K562 (cell line): ENCODE data around the gene REEP2. TPM values are rescaled to one million over a fixed set of nuclear protein-coding genes. Genes with fewer than 3 reads are reported as not detected.

Experiments
- ARHGAP35 ChIP-seq: fragments of 450-650 bp; IDR thresholded peaks from 2 replicates; pipeline ENCODE4 v1.6.1; 2018; ENCODE audit not compliant: partially characterized antibody
- CAMTA2 ChIP-seq: fragments of 250-450 bp; sonication (Bioruptor Pico); conservative IDR thresholded peaks from 2 replicates; pipeline ENCODE4 v1.5.1; 2022
- CBX1 ChIP-seq: sonication (generic); IDR thresholded peaks from 2 replicates; pipeline ENCODE4 v1.6.1; 2016; ENCODE audit warnings: antibody characterized with exemption, low read depth, mild to moderate bottlenecking
- FOXJ2 ChIP-seq: fragments of 200-800 bp; sonication (Bioruptor generic); IDR thresholded peaks from 2 replicates; pipeline ENCODE4 v1.6.1; 2016; ENCODE audit warnings: missing genetic modification characterization, missing compliant biosample characterization
- FOXM1 ChIP-seq, 2 experiments: fragments of 450-650 bp in 1 of 2; sonication (generic) in 1 of 2; formaldehyde crosslinking in 1 of 2; IDR thresholded peaks; 2 replicates each; pipeline versions ENCODE4 v1.6.1 to v1.9.0; 2017 to 2022; ENCODE audit warnings: low read depth in 2 of 2, mild to moderate bottlenecking in 2 of 2, missing genetic modification reagents in 1 of 2, moderate library complexity in 1 of 2
- GTF2E2 ChIP-seq: fragments of 200-800 bp; sonication (Bioruptor generic); IDR thresholded peaks from 2 replicates; pipeline ENCODE4 v1.6.1; 2016; ENCODE audit warnings: missing genetic modification characterization, missing compliant biosample characterization
- NFIC ChIP-seq: fragments of 450-650 bp; IDR thresholded peaks from 2 replicates; pipeline ENCODE4 v1.6.1; 2017; ENCODE audit warnings: mild to moderate bottlenecking, inconsistent platforms
- PCBP1 ChIP-seq: fragments of 200-400 bp; formaldehyde crosslinking; IDR thresholded peaks from 2 replicates; pipeline ENCODE4 v1.6.1; 2018; ENCODE audit warnings: mild to moderate bottlenecking, low read depth, low read length; ENCODE audit not compliant: poor library complexity, severe bottlenecking
- PML ChIP-seq: IDR thresholded peaks from 2 replicates; pipeline ENCODE4 v1.6.1; 2012; ENCODE audit warnings: low read length, inconsistent platforms
- POLR2A ChIP-seq: fragments of 450-650 bp; conservative IDR thresholded peaks from 2 replicates; pipeline ENCODE4 v1.6.1; 2016
- POLR2AphosphoS2 ChIP-seq: IDR thresholded peaks from 2 replicates; pipeline ENCODE4 v1.6.1; 2012; ENCODE audit warnings: low read length, improper control_type of control experiment
- POLR2AphosphoS5 ChIP-seq: IDR thresholded peaks from 2 replicates; pipeline ENCODE4 v1.6.1; 2011; ENCODE audit warnings: mild to moderate bottlenecking, low read depth, low read length, moderate library complexity; ENCODE audit not compliant: control insufficient read depth, insufficient read depth
- POLR2G ChIP-seq: fragments of 200-400 bp; formaldehyde crosslinking; IDR thresholded peaks from 2 replicates; pipeline ENCODE4 v1.6.1; 2017; ENCODE audit warnings: low read depth, mild to moderate bottlenecking, antibody characterized with exemption, low read length, moderate library complexity
- PRPF4 ChIP-seq: fragments of 200-400 bp; formaldehyde crosslinking; IDR thresholded peaks from one replicate; pipeline ENCODE4 v1.6.1; 2017; ENCODE audit warnings: low read length, low read depth, mild to moderate bottlenecking; ENCODE audit not compliant: insufficient read depth, poor library complexity, severe bottlenecking
- RBM15 ChIP-seq: fragments of 200-400 bp; formaldehyde crosslinking; IDR thresholded peaks from 2 replicates; pipeline ENCODE4 v1.6.1; 2018; ENCODE audit warnings: mild to moderate bottlenecking, low read length, moderate library complexity; ENCODE audit not compliant: insufficient read depth
- SMAD1 ChIP-seq: fragments of 150-350 bp; IDR thresholded peaks from 2 replicates; pipeline ENCODE4 v1.6.1; 2014; ENCODE audit warnings: low read length, low read depth; ENCODE audit not compliant: partially characterized antibody
- SRSF9 ChIP-seq: fragments of 200-400 bp; formaldehyde crosslinking; IDR thresholded peaks from 2 replicates; pipeline ENCODE4 v1.6.1; 2017; ENCODE audit warnings: low read depth, low read length, borderline replicate concordance
- STAT5A ChIP-seq: IDR thresholded peaks from 2 replicates; pipeline ENCODE4 v1.6.1; 2012; ENCODE audit warnings: low read length, inconsistent platforms, borderline replicate concordance
- U2AF1 ChIP-seq: fragments of 200-400 bp; formaldehyde crosslinking; optimal IDR thresholded peaks from 2 replicates; pipeline ENCODE3; 2017; ENCODE audit warnings: mild to moderate bottlenecking, low read depth, low read length, moderate library complexity
- USF1 ChIP-seq: sonication (generic); formaldehyde crosslinking; IDR thresholded peaks from 2 replicates; pipeline ENCODE4 v1.9.0; 2022; ENCODE audit warnings: mild to moderate bottlenecking, missing genetic modification reagents
- ZBTB33 ChIP-seq: sonication (generic); formaldehyde crosslinking; IDR thresholded peaks from 2 replicates; pipeline ENCODE4 v1.8.1; 2023; ENCODE audit warnings: mild to moderate bottlenecking, missing genetic modification reagents
- ZBTB34 ChIP-seq: fragments of 250-450 bp; sonication (Bioruptor Pico); IDR thresholded peaks from 2 replicates; pipeline ENCODE4 v1.8.0; 2021; ENCODE audit warnings: mild to moderate bottlenecking, moderate library complexity
- ZNF134 ChIP-seq: fragments of 250-450 bp; sonication (Bioruptor Pico); conservative IDR thresholded peaks from 2 replicates; pipeline ENCODE4 v1.4.0; 2020
- ZNF146 ChIP-seq: IDR thresholded peaks from one replicate; pipeline ENCODE4 v1.6.1; 2018; ENCODE audit warnings: missing compliant biosample characterization; ENCODE audit not compliant: unreplicated experiment
- ZNF431 ChIP-seq: sonication (generic); formaldehyde crosslinking; IDR thresholded peaks from 2 replicates; pipeline ENCODE4 v1.8.0; 2022; ENCODE audit warnings: mild to moderate bottlenecking, missing genetic modification reagents
- polyA plus RNA-seq, 8 experiments: library from polyadenylated mRNA; depleted of rRNA in 4 of 8; stranded (reverse) in 5 of 8; unstranded in 3 of 8; fragments of >200 nt; fragmentation: Nextera tagmentation in 2 of 8; fragmentation: Illumina TruSeq in 1 of 8; extraction: Ambion mirVana in 2 of 8; extraction: Trizol in 1 of 8; gene quantifications; 2 replicates each; pipeline versions ENCODE4 v1.2.1 to v1.2.3, GENCODE V29; 2011 to 2014; ENCODE audit warnings: inconsistent platforms in 1 of 8, missing spikeins in 1 of 8
- total RNA-seq, 7 experiments: library from RNA; depleted of rRNA in 6 of 7; stranded (reverse); fragments of >200 nt in 6 of 7; fragmentation: Illumina TruSeq in 2 of 7; extraction: Trizol in 2 of 7; gene quantifications; 2 replicates each; pipeline versions ENCODE4 v1.2.1 to v1.2.3, GENCODE V29; 2011 to 2021; ENCODE audit warnings: low replicate concordance in 1 of 7

Gene REEP2
- total and polyA plus RNA-seq, 9 of the 15 experiments (the other 6 are each of a cell fraction or from before 2014, with no cell fraction given), result 0.03 to 1.1 (median 0.12) TPM; not detected in 1

DNA sequence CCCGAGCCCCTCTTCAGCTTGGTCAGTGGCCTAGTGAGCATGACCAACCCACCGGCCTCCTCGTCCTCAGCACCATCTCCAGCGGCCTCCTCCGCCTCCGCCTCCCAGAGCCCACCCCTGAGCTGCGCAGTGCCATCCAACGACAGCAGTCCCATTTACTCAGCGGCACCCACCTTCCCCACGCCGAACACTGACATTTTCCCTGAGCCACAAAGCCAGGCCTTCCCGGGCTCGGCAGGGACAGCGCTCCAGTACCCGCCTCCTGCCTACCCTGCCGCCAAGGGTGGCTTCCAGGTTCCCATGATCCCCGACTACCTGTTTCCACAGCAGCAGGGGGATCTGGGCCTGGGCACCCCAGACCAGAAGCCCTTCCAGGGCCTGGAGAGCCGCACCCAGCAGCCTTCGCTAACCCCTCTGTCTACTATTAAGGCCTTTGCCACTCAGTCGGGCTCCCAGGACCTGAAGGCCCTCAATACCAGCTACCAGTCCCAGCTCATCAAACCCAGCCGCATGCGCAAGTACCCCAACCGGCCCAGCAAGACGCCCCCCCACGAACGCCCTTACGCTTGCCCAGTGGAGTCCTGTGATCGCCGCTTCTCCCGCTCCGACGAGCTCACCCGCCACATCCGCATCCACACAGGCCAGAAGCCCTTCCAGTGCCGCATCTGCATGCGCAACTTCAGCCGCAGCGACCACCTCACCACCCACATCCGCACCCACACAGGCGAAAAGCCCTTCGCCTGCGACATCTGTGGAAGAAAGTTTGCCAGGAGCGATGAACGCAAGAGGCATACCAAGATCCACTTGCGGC, 28.2 kb downstream of the REEP2 start (continued):
- TF ChIP-seq USF1 (CRISPR knock-in tag), result no peak
- TF ChIP-seq RBM15, result peak; percentile 100
- TF ChIP-seq FOXM1 (IDR thresholded peaks at IDR 0.05; ENCODE audit: low read depth), result no peak
- peak; percentile 46; the same call in 1 of the 2 replicates for TF ChIP-seq FOXM1 (CRISPR knock-in tag; IDR thresholded peaks at IDR 0.05; ENCODE audit: low read depth)
- TF ChIP-seq ARHGAP35, result peak; percentile 1
- TF ChIP-seq NFIC, result peak; percentile 34; the same call in 1 of the 2 replicates
- peak; percentile 75; the same call in 1 of the 2 replicates for TF ChIP-seq POLR2AphosphoS2
- TF ChIP-seq PCBP1, result peak; percentile 100
- TF ChIP-seq SRSF9, result no peak
- TF ChIP-seq CBX1, result no peak; the same call in none of the 2 replicates
- peak; percentile 100 for TF ChIP-seq PRPF4
- TF ChIP-seq PML, result peak; percentile 16; the same call in 1 of the 2 replicates
- TF ChIP-seq STAT5A, result peak; percentile 8; the same call in 1 of the 2 replicates
- peak; percentile 9 for TF ChIP-seq ZNF146 (CRISPR knock-in tag)
- TF ChIP-seq POLR2G, result peak; percentile 90
- TF ChIP-seq SMAD1, result peak; percentile 48
- TF ChIP-seq CAMTA2 (CRISPR knock-in tag), result no peak
- TF ChIP-seq POLR2AphosphoS5, result peak; percentile 75
- 0 out of 2 replicates have a peak, but pooled peaks have one; percentile 9 for TF ChIP-seq ZNF431 (CRISPR knock-in tag)
- peak; percentile 90 for TF ChIP-seq U2AF1
- TF ChIP-seq GTF2E2 (tag), result no peak
- peak; percentile 99 for TF ChIP-seq ZBTB33 (CRISPR knock-in tag)
- TF ChIP-seq ZBTB34 (CRISPR knock-in tag), result no peak
- peak; percentile 13 for TF ChIP-seq POLR2A
- no peak for TF ChIP-seq ZNF134 (CRISPR knock-in tag)
- TF ChIP-seq FOXJ2 (tag), result no peak
